Heart left ventricle (tissue), 16 donors: ENCODE results near the gene SERPINA12. TPM values are rescaled to one million over a fixed set of nuclear protein-coding genes. Genes with fewer than 3 reads are reported as not detected.

Source experiments
- ATAC-seq, 4 donors: fragments of 200-7000 bp; cut with Tn5 transposase; one replicate each; pipeline ENCODE4 v1.9.1; 2020 to 2022; ENCODE audit warnings: moderate library complexity in 4 of 4, mild to moderate bottlenecking in 3 of 4, moderate number of reproducible peaks in 1 of 4
- DNase-seq, 5 donors: peaks; one replicate each; pipeline ENCODE4 v3.0.0-alpha.2; 2020
- H3K27ac ChIP-seq, 12 donors: fragments of 200-600 bp; sonication (generic) in 4 of 12; one replicate each; pipeline versions ENCODE4 v1.5.0 to v1.8.0; 2016 to 2022; ENCODE audit warnings: mild to moderate bottlenecking in 2 of 12
- H3K27me3 ChIP-seq, 9 donors: fragments of 200-600 bp; sonication (generic) in 2 of 9; one replicate each; pipeline versions ENCODE4 v1.5.1 to v1.8.0; 2016 to 2022; ENCODE audit warnings: mild to moderate bottlenecking in 3 of 9
- H3K36me3 ChIP-seq, 9 donors: fragments of 200-600 bp; sonication (generic) in 2 of 9; one replicate each; pipeline versions ENCODE4 v1.5.0 to v1.8.0; 2018 to 2022; ENCODE audit warnings: mild to moderate bottlenecking in 2 of 9
- H3K4me1 ChIP-seq, 12 donors: fragments of 200-600 bp; sonication (generic) in 4 of 12; one replicate each; pipeline versions ENCODE4 v1.5.0 to v1.8.0; 2016 to 2022; ENCODE audit warnings: mild to moderate bottlenecking in 3 of 12
- H3K4me3 ChIP-seq, 12 donors: fragments of 200-600 bp; sonication (generic) in 4 of 12; one replicate each; pipeline versions ENCODE4 v1.5.0 to v1.8.0; 2017 to 2022; ENCODE audit warnings: mild to moderate bottlenecking in 9 of 12, moderate library complexity in 4 of 12
- H3K9me3 ChIP-seq, 12 donors: fragments of 200-600 bp; sonication (generic) in 4 of 12; one replicate each; pipeline versions ENCODE4 v1.5.0 to v1.8.0; 2016 to 2022; ENCODE audit warnings: mild to moderate bottlenecking in 1 of 12
- CTCF ChIP-seq, 12 donors: fragments of 200-600 bp; sonication (generic) in 4 of 12; IDR thresholded peaks; one replicate each; pipeline versions ENCODE4 v1.5.0 to v1.8.0; 2018 to 2022; ENCODE audit warnings: antibody characterized with exemption in 12 of 12, mild to moderate bottlenecking in 5 of 12
- POLR2A ChIP-seq, 2 donors: fragments of 450-650 bp; IDR thresholded peaks; one replicate each; pipeline ENCODE4 v1.6.1; 2017; ENCODE audit warnings: antibody characterized with exemption in 2 of 2, mild to moderate bottlenecking in 2 of 2, moderate library complexity in 2 of 2
- WGBS, 4 donors: extraction: QIAGEN DNeasy Blood & Tissue Kit in 2 of 4; methylation state at CpG; one replicate each; pipeline versions ENCODE4 v1.1.5 to v1.1.7; 2013 to 2018; 5-methylcytosine and 5-hydroxymethylcytosine counted together
- intact Hi-C, 10 donors: fragments of 100-400 bp; cut with DNase I; formaldehyde crosslinking; loops; one replicate each; pipeline versions ENCODE4 v1.11.1 to v1.14.2; 2022
- polyA plus RNA-seq, 2 donors: library from polyadenylated mRNA; stranded (reverse); fragments of 200-250 nt; gene quantifications; one replicate each; pipeline ENCODE4 v1.2.3, GENCODE V29; 2013
- total RNA-seq, 9 donors: library from RNA; depleted of rRNA in 2 of 9; stranded (reverse); fragments of >200 nt in 2 of 9; fragmentation: NEBNext Ultra II Directional in 3 of 9; extraction: Animal tissue kit (Norgen Biotek cat#: 25700) in 3 of 9; gene quantifications; one replicate each; pipeline versions ENCODE4 v1.1.0 to v1.2.4, GENCODE V29; 2016 to 2023
- donor health status: ischemic (EF 13 %, LVEDD 7.1; RV severe dilation, severe dysfunction).
- donor health status: healthy with polysubstance abuse.
- donor health status: DM: no; HTN: yes; CAD: no.
- donor health status: DM: no; HTN: no; CAD: no.
- donor health status: ischemic (EF 25% LVEDD 6.9; RV normal size, moderate dysfunction).
- donor health status: ischemic (EF 25% LVEDD 5.7; RV mildly dilated, moderate dysfunction).
- donor health status: healthy.
- donor health status: DM: yes; HTN: yes; CAD: no.
- donor health status: ischemic (EF 35%, LVEDD 5.7; RV mildly dilated, moderate dysfunction).
- donor health status: nonischemic (EF 11% LVEDD 7.7; RV severe dilation, severe dysfunction).
- donor health status: DM: yes; HTN: yes; CAD: no.
- donor health status: PGD.
- donor health status: ischemic (EF 29% LVEDD 5.4; RV normal size, mild dysfunction).
- donor health status: nonischemic (EF 23%, LVEDD 6.1; RV moderate dilation, normal function).

SERPINA12 gene
- total and polyA plus RNA-seq, 11 donors = not detected

DNA sequence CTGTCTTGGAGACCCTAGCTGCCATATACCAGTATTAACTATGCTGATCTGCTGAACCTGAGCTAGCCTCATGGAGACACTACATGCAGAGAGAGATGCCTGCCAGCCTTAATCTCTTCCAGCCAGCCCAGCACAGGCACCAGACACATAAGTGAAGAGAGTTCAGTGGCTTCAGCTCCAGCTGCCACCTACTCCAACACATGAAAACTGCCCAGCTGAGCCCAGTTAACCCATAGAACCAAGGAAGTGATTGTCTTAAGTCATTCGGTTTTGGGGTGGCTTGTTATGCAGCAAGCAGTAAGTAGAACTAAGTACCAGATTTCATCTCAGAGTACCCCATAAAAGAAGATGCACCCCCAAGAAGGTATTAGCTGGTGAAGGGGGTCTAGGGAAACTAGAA lies 64.3 kb downstream of the SERPINA12 start:
- no peak overlapping the region for H3K27ac ChIP-seq
- TF ChIP-seq POLR2A (IDR thresholded peaks at IDR 0.05) = no peak
- H3K27me3 ChIP-seq = peaks cover 0 to 15% (median 1%) of the 10 kb centered on the region in 9 donors
- no peaks in the 10 kb centered on the region for H3K4me1 ChIP-seq
- no peak overlapping the region for H3K4me3 ChIP-seq
- WGBS, 4 donors = 65 to 72% (median 70%) methylated on average over 1 of the region's 1 CpG
- no peaks in the 10 kb centered on the region for H3K9me3 ChIP-seq
- no peak for DNase-seq
- intact Hi-C loops = no loop called here
- ATAC-seq = no peak
- H3K36me3 ChIP-seq = no peaks in the 10 kb centered on the region

- Histone ChIP-seq H3K4me1 (no peaks in the 10 kb centered on the region), H3K27me3 (peaks cover 0 to 29% (median 7%) of the 10 kb centered on the region in 9 donors), H3K4me3 (no peak overlapping the region), H3K36me3 (no peaks in the 10 kb centered on the region), H3K27ac (no peak overlapping the region), H3K9me3 (no peaks in the 10 kb centered on the region)
- DNase-seq (no peak), ATAC-seq (no peak)
- TF ChIP-seq POLR2A (IDR thresholded peaks at IDR 0.05) (no peak), CTCF (IDR thresholded peaks at IDR 0.05) (no peak)
- intact Hi-C loops = no loop called here
- 89 to 92% (median 91%) methylated on average over 12 of the region's 12 CpGs for WGBS, 4 donors
Measured at GRCh38 chr14:94441531-94442205, 67.6 kb downstream of the SERPINA12 start.

DNA sequence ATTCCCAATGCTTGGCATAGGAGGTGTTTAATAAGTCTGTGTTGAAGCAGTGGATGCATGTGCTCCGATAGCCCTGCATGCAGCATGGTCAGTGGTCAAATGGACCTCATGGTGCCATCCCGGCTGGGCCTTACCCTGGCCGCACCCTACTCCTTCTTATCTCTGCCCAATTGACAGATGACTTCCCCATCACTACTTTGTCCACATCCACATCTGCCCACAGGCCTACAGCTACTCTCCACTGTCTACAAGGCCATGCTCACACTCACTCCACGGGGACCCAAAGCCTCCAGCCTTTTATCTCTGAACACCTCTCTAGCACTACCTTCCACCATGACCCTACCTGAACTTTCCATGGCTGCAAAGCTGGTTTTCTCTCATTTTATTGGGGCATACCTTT lies 68.1 kb downstream of the SERPINA12 start:
- Histone ChIP-seq H3K36me3 (no peaks in the 10 kb centered on the region), H3K27me3 (peaks cover 0 to 29% (median 7%) of the 10 kb centered on the region in 9 donors), H3K27ac (no peak overlapping the region), H3K4me3 (no peak overlapping the region), H3K4me1 (no peaks in the 10 kb centered on the region), H3K9me3 (no peaks in the 10 kb centered on the region)
- TF ChIP-seq CTCF (IDR thresholded peaks at IDR 0.05) = no peak
- no peak for TF ChIP-seq POLR2A (IDR thresholded peaks at IDR 0.05)
- DNase-seq (no peak), ATAC-seq (no peak)
- intact Hi-C loops = no loop called here
- 76 to 83% (median 80%) methylated on average over 4 of the region's 4 CpGs for WGBS, 4 donors

- 61 to 64% (median 62%) methylated on average over 5 of the region's 5 CpGs for WGBS, 4 donors
- Histone ChIP-seq H3K27me3 (peaks cover 0 to 29% (median 7%) of the 10 kb centered on the region in 9 donors), H3K27ac (no peak overlapping the region), H3K9me3 (no peaks in the 10 kb centered on the region), H3K4me1 (no peaks in the 10 kb centered on the region), H3K4me3 (no peak overlapping the region), H3K36me3 (no peaks in the 10 kb centered on the region)
- TF ChIP-seq CTCF (IDR thresholded peaks at IDR 0.05) (no peak), POLR2A (IDR thresholded peaks at IDR 0.05) (no peak)
- intact Hi-C loops = loop anchor here in 1 of 10 donors (10.0 kb wide), 1 partner anchor 105 kb away; no protein-coding TSS in a partner anchor
- ATAC-seq (no peak), DNase-seq (no peak)
Measured at GRCh38 chr14:94439453-94440057, 69.7 kb downstream of the SERPINA12 start.

Other genes starting within 250 kb of the SERPINA12 start
- not detected for gene SERPINA10, start 216.2 kb downstream of the SERPINA12 start, total RNA-seq
- gene SERPINA10, start 216.2 kb downstream of the SERPINA12 start, polyA plus RNA-seq = not detected
- gene SERPINA6, start 186.1 kb downstream of the SERPINA12 start, total RNA-seq = not detected
- gene SERPINA6, start 186.1 kb downstream of the SERPINA12 start, polyA plus RNA-seq = not detected
- gene SERPINA2, start 142.8 kb downstream of the SERPINA12 start, total RNA-seq = not detected
- not detected for gene SERPINA2, start 142.8 kb downstream of the SERPINA12 start, polyA plus RNA-seq
- 10 to 100 TPM in 2 of 9 donors, 1 to 10 TPM in 7; 1.7 to 53.4 (median 4.4) TPM for gene SERPINA1, start 120.9 kb downstream of the SERPINA12 start, total RNA-seq
- gene SERPINA1, start 120.9 kb downstream of the SERPINA12 start, polyA plus RNA-seq = 1 to 10 TPM in 1 of 2 donors, under 1 TPM in 1; 0.99 to 8.7 TPM
- gene SERPINA11, start 56.7 kb downstream of the SERPINA12 start, total RNA-seq = not detected
- not detected for gene SERPINA11, start 56.7 kb downstream of the SERPINA12 start, polyA plus RNA-seq
- not detected for gene SERPINA9, start 33.3 kb downstream of the SERPINA12 start, total RNA-seq
- not detected for gene SERPINA9, start 33.3 kb downstream of the SERPINA12 start, polyA plus RNA-seq
- gene SERPINA4, start 52.0 kb upstream of the SERPINA12 start, total RNA-seq = not detected
- not detected for gene SERPINA4, start 52.0 kb upstream of the SERPINA12 start, polyA plus RNA-seq
- 1 to 10 TPM in 5 of 9 donors, under 1 TPM in 4; 0.54 to 4.5 (median 1.1) TPM for gene SERPINA5, start 72.0 kb upstream of the SERPINA12 start, total RNA-seq
- 1 to 10 TPM; 2.5 to 2.7 TPM for gene SERPINA5, start 72.0 kb upstream of the SERPINA12 start, polyA plus RNA-seq
- 100 to 1,000 TPM in 2 of 9 donors, 10 to 100 TPM in 5, 1 to 10 TPM in 2; 2.7 to 105 (median 23.0) TPM for gene SERPINA3, start 102.9 kb upstream of the SERPINA12 start, total RNA-seq
- 100 to 1,000 TPM in 1 of 2 donors, 10 to 100 TPM in 1; 23.6 to 205 TPM for gene SERPINA3, start 102.9 kb upstream of the SERPINA12 start, polyA plus RNA-seq